ENCODE data around the gene FTSJ3.

The FTSJ3 gene

DNA sequence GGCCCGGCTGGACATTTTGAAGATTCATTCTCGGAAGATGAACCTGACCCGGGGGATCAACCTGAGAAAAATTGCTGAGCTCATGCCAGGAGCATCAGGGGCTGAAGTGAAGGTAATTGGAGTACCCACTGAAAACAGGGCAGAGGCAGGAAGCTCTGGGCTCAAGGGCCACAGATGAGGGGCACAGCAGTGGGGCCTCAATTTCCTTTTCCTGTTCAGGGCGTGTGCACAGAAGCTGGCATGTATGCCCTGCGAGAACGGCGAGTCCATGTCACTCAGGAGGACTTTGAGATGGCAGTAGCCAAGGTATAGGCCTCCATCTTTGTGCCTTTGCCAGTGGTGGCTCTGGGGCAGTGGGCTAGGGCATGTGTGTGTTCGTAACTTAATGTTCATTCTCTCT lies 4.0 kb upstream of the FTSJ3 start:
- Histone ChIP-seq H3K4me1 (ENCODE audit: control insufficient read depth, insufficient read depth, low read length) (no peaks in the 10 kb centered on the region), H3K4me3 (ENCODE audit: low read depth, low read length) (no peak overlapping the region), H3K27ac (ENCODE audit: extremely low read depth, low read depth, low read length) (no peak overlapping the region), H3K9me3 (ENCODE audit: control insufficient read depth, insufficient read depth, low read depth, low read length) (no peaks in the 10 kb centered on the region), H3K36me3 (ENCODE audit: control insufficient read depth in 2 of 2, insufficient read depth in 1 of 2, low read length in 2 of 2) (peaks cover 46 to 80% of the 10 kb centered on the region in 2 experiments)
- CTCF ChIA-PET = interaction anchor here (0.6 to 1.2 kb wide), 2 partner anchors 389 to 638 kb away, joined by 3 to 5 read pairs; no protein-coding TSS in a partner anchor
- TF ChIP-seq, protein P1, sequence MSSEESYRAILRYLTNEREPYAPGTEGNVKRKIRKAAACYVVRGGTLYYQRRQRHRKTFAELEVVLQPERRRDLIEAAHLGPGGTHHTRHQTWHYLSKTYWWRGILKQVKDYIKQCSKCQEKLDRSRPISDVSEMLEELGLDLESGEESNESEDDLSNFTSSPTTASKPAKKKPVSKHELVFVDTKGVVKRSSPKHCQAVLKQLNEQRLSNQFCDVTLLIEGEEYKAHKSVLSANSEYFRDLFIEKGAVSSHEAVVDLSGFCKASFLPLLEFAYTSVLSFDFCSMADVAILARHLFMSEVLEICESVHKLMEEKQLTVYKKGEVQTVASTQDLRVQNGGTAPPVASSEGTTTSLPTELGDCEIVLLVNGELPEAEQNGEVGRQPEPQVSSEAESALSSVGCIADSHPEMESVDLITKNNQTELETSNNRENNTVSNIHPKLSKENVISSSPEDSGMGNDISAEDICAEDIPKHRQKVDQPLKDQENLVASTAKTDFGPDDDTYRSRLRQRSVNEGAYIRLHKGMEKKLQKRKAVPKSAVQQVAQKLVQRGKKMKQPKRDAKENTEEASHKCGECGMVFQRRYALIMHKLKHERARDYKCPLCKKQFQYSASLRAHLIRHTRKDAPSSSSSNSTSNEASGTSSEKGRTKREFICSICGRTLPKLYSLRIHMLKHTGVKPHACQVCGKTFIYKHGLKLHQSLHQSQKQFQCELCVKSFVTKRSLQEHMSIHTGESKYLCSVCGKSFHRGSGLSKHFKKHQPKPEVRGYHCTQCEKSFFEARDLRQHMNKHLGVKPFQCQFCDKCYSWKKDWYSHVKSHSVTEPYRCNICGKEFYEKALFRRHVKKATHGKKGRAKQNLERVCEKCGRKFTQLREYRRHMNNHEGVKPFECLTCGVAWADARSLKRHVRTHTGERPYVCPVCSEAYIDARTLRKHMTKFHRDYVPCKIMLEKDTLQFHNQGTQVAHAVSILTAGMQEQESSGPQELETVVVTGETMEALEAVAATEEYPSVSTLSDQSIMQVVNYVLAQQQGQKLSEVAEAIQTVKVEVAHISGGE (tag by site-specific recombination; conservative IDR thresholded peaks at IDR 0.05; ENCODE audit: low read depth) = no peak
- POLR2A ChIA-PET = interaction anchor here (0.9 to 7.2 kb wide), 5 partner anchors 8 to 58 kb away, joined by 3 to 65 read pairs (median 4); partner anchors contain the start of genes CCDC47, DDX42 and SMARCD2

DNA sequence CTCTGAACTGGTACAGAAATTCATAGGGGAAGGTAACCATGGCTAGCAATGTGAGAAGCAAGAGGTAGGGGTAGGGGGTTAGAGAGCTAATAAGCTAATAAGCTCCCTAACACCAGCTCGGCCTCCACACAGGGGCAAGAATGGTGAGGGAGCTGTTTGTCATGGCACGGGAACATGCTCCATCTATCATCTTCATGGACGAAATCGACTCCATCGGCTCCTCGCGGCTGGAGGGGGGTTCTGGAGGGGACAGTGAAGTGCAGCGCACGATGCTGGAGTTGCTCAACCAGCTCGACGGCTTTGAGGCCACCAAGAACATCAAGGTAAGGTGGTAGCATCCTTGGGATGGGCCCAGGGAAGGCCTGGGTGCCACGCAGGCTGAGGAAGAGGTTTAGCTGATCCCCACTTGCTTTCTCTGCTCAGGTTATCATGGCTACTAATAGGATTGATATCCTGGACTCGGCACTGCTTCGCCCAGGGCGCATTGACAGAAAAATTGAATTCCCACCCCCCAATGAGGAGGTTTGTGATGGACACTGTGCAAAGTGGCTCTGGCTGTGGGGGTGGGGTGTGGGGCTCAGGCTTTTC lies 3.5 kb upstream of the FTSJ3 start:
- Histone ChIP-seq H3K4me3 (ENCODE audit: low read depth, low read length) (no peak overlapping the region), H3K4me1 (ENCODE audit: control insufficient read depth, insufficient read depth, low read length) (peaks cover under 1% of the 10 kb centered on the region; the same call in 1 of the 2 replicates), H3K27ac (ENCODE audit: extremely low read depth, low read depth, low read length) (no peak overlapping the region), H3K9me3 (ENCODE audit: control insufficient read depth, insufficient read depth, low read depth, low read length) (no peaks in the 10 kb centered on the region), H3K36me3 (ENCODE audit: control insufficient read depth in 2 of 2, insufficient read depth in 1 of 2, low read length in 2 of 2) (peaks cover 41 to 76% of the 10 kb centered on the region in 2 experiments)
- ChIA-PET POLR2A (interaction anchor here (0.9 to 7.2 kb wide), 5 partner anchors 8 to 57 kb away, joined by 3 to 65 read pairs (median 4); partner anchors contain the start of genes CCDC47, DDX42 and SMARCD2), CTCF (interaction anchor here (0.6 to 1.2 kb wide), 3 partner anchors 18 to 639 kb away, joined by 3 to 5 read pairs (median 3); no protein-coding TSS in a partner anchor)
- no peak for TF ChIP-seq ZBTB8A (tag by site-specific recombination; IDR thresholded peaks at IDR 0.05)
- TF ChIP-seq ZNF174 (tag by site-specific recombination; IDR thresholded peaks at IDR 0.05) = no peak
- TF ChIP-seq ZNF585B (tag by site-specific recombination; IDR thresholded peaks at IDR 0.05) = no peak
- no peak for TF ChIP-seq GLIS1 (tag by site-specific recombination; IDR thresholded peaks at IDR 0.05)

DNA sequence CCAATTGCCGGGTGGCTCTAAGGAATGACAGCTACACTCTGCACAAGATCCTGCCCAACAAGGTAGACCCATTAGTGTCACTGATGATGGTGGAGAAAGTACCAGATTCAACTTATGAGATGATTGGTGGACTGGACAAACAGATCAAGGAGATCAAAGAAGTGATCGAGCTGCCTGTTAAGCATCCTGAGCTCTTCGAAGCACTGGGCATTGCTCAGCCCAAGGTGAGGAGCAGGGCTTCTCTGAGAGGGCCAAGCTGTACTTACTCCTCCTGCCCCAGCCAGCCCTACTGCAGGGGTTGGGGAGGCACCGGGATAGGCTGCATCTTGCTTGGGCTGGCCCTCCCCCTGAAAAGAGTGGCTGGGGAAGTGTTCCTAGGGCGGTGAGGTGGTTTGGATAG lies 2.8 kb upstream of the FTSJ3 start:
- TF ChIP-seq ZNF2 (tag by site-specific recombination; IDR thresholded peaks at IDR 0.05) = no peak
- TF ChIP-seq, protein P2, sequence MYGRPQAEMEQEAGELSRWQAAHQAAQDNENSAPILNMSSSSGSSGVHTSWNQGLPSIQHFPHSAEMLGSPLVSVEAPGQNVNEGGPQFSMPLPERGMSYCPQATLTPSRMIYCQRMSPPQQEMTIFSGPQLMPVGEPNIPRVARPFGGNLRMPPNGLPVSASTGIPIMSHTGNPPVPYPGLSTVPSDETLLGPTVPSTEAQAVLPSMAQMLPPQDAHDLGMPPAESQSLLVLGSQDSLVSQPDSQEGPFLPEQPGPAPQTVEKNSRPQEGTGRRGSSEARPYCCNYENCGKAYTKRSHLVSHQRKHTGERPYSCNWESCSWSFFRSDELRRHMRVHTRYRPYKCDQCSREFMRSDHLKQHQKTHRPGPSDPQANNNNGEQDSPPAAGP (tag by site-specific recombination; IDR thresholded peaks at IDR 0.05) = no peak
- no peak for TF ChIP-seq ZNF791 (tag by site-specific recombination; IDR thresholded peaks at IDR 0.05)
- TF ChIP-seq ZNF654 (tag by site-specific recombination; IDR thresholded peaks at IDR 0.05; ENCODE audit: low read depth) = no peak
- no peak for TF ChIP-seq ZNF184 (tag by site-specific recombination; IDR thresholded peaks at IDR 0.05)
- TF ChIP-seq BCL11A (tag by site-specific recombination; IDR thresholded peaks at IDR 0.05; ENCODE audit: low read depth) = no peak
- TF ChIP-seq ZFP69B (tag by site-specific recombination; IDR thresholded peaks at IDR 0.05) = no peak
- TF ChIP-seq, protein P3, sequence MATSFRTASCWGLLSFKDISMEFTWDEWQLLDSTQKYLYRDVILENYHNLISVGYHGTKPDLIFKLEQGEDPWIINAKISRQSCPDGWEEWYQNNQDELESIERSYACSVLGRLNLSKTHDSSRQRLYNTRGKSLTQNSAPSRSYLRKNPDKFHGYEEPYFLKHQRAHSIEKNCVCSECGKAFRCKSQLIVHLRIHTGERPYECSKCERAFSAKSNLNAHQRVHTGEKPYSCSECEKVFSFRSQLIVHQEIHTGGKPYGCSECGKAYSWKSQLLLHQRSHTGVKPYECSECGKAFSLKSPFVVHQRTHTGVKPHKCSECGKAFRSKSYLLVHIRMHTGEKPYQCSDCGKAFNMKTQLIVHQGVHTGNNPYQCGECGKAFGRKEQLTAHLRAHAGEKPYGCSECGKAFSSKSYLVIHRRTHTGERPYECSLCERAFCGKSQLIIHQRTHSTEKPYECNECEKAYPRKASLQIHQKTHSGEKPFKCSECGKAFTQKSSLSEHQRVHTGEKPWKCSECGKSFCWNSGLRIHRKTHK (tag by site-specific recombination; IDR thresholded peaks at IDR 0.05) = no peak
- no peak for TF ChIP-seq ZBTB8A (tag by site-specific recombination; IDR thresholded peaks at IDR 0.05)
- no peak for TF ChIP-seq ZNF48 (tag by site-specific recombination; IDR thresholded peaks at IDR 0.05)
- TF ChIP-seq, protein P4, sequence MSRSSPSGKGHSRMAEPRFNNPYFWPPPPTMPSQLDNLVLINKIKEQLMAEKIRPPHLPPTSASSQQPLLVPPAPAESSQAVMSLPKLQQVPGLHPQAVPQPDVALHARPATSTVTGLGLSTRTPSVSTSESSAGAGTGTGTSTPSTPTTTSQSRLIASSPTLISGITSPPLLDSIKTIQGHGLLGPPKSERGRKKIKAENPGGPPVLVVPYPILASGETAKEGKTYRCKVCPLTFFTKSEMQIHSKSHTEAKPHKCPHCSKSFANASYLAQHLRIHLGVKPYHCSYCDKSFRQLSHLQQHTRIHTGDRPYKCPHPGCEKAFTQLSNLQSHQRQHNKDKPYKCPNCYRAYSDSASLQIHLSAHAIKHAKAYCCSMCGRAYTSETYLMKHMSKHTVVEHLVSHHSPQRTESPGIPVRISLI (tag by site-specific recombination; IDR thresholded peaks at IDR 0.05) = no peak
- TF ChIP-seq, protein P5, sequence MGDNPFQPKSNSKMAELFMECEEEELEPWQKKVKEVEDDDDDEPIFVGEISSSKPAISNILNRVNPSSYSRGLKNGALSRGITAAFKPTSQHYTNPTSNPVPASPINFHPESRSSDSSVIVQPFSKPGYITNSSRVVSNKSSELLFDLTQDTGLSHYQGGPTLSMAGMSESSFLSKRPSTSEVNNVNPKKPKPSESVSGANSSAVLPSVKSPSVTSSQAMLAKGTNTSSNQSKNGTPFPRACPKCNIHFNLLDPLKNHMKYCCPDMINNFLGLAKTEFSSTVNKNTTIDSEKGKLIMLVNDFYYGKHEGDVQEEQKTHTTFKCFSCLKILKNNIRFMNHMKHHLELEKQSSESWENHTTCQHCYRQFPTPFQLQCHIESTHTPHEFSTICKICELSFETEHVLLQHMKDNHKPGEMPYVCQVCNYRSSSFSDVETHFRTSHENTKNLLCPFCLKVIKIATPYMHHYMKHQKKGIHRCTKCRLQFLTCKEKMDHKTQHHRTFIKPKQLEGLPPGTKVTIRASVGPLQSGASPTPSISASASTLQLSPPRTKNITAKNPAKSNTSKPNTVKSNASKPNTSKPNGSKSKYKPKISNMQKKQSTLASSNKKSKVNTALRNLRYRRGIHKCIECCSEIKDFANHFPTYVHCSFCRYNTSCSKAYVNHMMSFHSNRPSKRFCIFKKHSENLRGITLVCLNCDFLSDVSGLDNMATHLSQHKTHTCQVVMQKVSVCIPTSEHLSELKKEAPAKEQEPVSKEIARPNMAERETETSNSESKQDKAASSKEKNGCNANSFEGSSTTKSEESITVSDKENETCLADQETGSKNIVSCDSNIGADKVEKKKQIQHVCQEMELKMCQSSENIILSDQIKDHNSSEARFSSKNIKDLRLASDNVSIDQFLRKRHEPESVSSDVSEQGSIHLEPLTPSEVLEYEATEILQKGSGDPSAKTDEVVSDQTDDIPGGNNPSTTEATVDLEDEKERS (tag by site-specific recombination; IDR thresholded peaks at IDR 0.05) = no peak
- no peak for TF ChIP-seq TRIM28 (IDR thresholded peaks at IDR 0.05; ENCODE audit: borderline replicate concordance, low read length)
- TF ChIP-seq SCRT1 (tag by site-specific recombination; IDR thresholded peaks at IDR 0.05; ENCODE audit: borderline replicate concordance) = no peak
- no peak for TF ChIP-seq PRDM1 (tag by site-specific recombination; IDR thresholded peaks at IDR 0.05)
- ChIA-PET POLR2A (interaction anchor here (1.5 to 7.2 kb wide), 3 partner anchors 9 to 57 kb away, joined by 4 to 65 read pairs (median 6); partner anchors contain the start of genes CCDC47, DDX42 and SMARCD2), CTCF (interaction anchor here (0.9 to 1.0 kb wide), 2 partner anchors 8 to 18 kb away, joined by 3 to 7 read pairs; no protein-coding TSS in a partner anchor)
- Histone ChIP-seq H3K9me3 (ENCODE audit: control insufficient read depth, insufficient read depth, low read depth, low read length) (no peaks in the 10 kb centered on the region), H3K27ac (ENCODE audit: extremely low read depth, low read depth, low read length) (no peak overlapping the region), H3K36me3 (ENCODE audit: control insufficient read depth in 2 of 2, insufficient read depth in 1 of 2, low read length in 2 of 2) (peaks cover 38 to 76% of the 10 kb centered on the region in 2 experiments), H3K4me1 (ENCODE audit: control insufficient read depth, insufficient read depth, low read length) (peaks cover 3% of the 10 kb centered on the region; the same call in 1 of the 2 replicates), H3K4me3 (ENCODE audit: low read depth, low read length) (no peak overlapping the region)

Data from HEK293 (cell line).